Esophagus muscularis mucosa (tissue), 4 donors: ENCODE data around the gene GRIK4. TPM values are rescaled to one million over a fixed set of nuclear protein-coding genes. Genes with fewer than 3 reads are reported as not detected.

Experiments used
- DNase-seq: peaks from one replicate; pipeline ENCODE4 v3.0.0-alpha.2; 2017; ENCODE audit errors: extremely low spot score
- H3K27ac ChIP-seq, 4 donors: fragments of 200-600 bp; sonication (generic); replicated peaks in 1 of 4; 1 replicate in 3 of 4; 2 replicates in 1 of 4; pipeline ENCODE4 v1.5.1; 2016 to 2019; ENCODE audit warnings: mild to moderate bottlenecking in 1 of 4
- H3K27me3 ChIP-seq, 4 donors: fragments of 200-600 bp; sonication (generic); one replicate each; pipeline versions ENCODE4 v1.5.1 to v1.6.0; 2016 to 2019
- H3K36me3 ChIP-seq, 4 donors: fragments of 200-600 bp; sonication (generic); one replicate each; pipeline ENCODE4 v1.5.1; 2016 to 2019
- H3K4me1 ChIP-seq, 4 donors: fragments of 200-600 bp; sonication (generic); one replicate each; pipeline ENCODE4 v1.5.1; 2016 to 2019
- H3K4me3 ChIP-seq, 4 donors: fragments of 200-600 bp; sonication (generic); 1 replicate in 2 of 4; 2 replicates in 2 of 4; pipeline ENCODE4 v1.5.1; 2016 to 2019; ENCODE audit warnings: mild to moderate bottlenecking in 4 of 4, moderate library complexity in 1 of 4
- H3K9me3 ChIP-seq, 4 donors: fragments of 200-600 bp; sonication (generic); 1 replicate in 3 of 4; 2 replicates in 1 of 4; pipeline ENCODE4 v1.5.1; 2016 to 2019
- CTCF ChIP-seq, 3 experiments: fragments of 200-600 bp in 2 of 3; fragments of 450-650 bp in 1 of 3; sonication (generic) in 2 of 3; IDR thresholded peaks; one replicate each; pipeline ENCODE4 v1.5.1; 2017 to 2019; ENCODE audit warnings: antibody characterized with exemption in 3 of 3, mild to moderate bottlenecking in 2 of 3, moderate library complexity in 1 of 3
- EP300 ChIP-seq: sonication (generic); formaldehyde crosslinking; IDR thresholded peaks from one replicate; pipeline ENCODE4 v1.6.1; 2017; ENCODE audit warnings: antibody characterized with exemption
- POLR2A ChIP-seq: fragments of 450-650 bp; IDR thresholded peaks from one replicate; pipeline ENCODE4 v1.6.1; 2017; ENCODE audit warnings: antibody characterized with exemption, moderate library complexity, mild to moderate bottlenecking, low read depth
- POLR2AphosphoS5 ChIP-seq, 2 donors: sonication (generic); formaldehyde crosslinking; IDR thresholded peaks; one replicate each; pipeline ENCODE4 v1.6.1; 2017; ENCODE audit warnings: antibody characterized with exemption in 2 of 2
- WGBS: methylation state at CpG from one replicate; pipeline ENCODE4 v1.1.5; 2018; 5-methylcytosine and 5-hydroxymethylcytosine counted together
- intact Hi-C: fragments of 100-400 bp; cut with DNase I; formaldehyde crosslinking; loops from one replicate; pipeline ENCODE4 v1.15.1; 2023
- total RNA-seq, 4 donors: library from RNA; depleted of rRNA; stranded (reverse); fragments of >200 nt; gene quantifications; one replicate each; pipeline versions ENCODE4 v1.1.0 to v1.2.1, GENCODE V29; 2016

GRIK4 gene
- total RNA-seq, 4 donors from 2014 or later, result 0.13 to 0.83 (median 0.43) TPM

GRCh38 chr11:120564573-120565311 lies 53.2 kb downstream of the GRIK4 start:
- WGBS, result 0% methylated on average over 4 of the region's 75 CpGs
- Histone ChIP-seq H3K4me3 (peak overlapping the region; percentile 49 to 58 (median 51)), H3K27ac (no peak overlapping the region), H3K36me3 (no peaks in the 10 kb centered on the region), H3K9me3 (no peaks in the 10 kb centered on the region), H3K4me1 (peaks cover 19 to 32% (median 21%) of the 10 kb centered on the region in 4 donors), H3K27me3 (peaks cover 0 to 65% (median 16%) of the 10 kb centered on the region in 4 donors)
- TF ChIP-seq POLR2A (no peak), CTCF (IDR thresholded peaks at IDR 0.05) (no peak), POLR2AphosphoS5 (IDR thresholded peaks at IDR 0.05) (no peak), EP300 (no peak)
- DNase-seq, result no peak
- intact Hi-C loops, result no loop called here

GRCh38 chr11:120565466-120566155 lies 54.1 kb downstream of the GRIK4 start:
- TF ChIP-seq EP300, result no peak
- TF ChIP-seq POLR2A, result no peak
- no peak for TF ChIP-seq CTCF (IDR thresholded peaks at IDR 0.05)
- no peak for TF ChIP-seq POLR2AphosphoS5 (IDR thresholded peaks at IDR 0.05)
- WGBS, result 88% methylated on average over 14 of the region's 14 CpGs
- no peaks in the 10 kb centered on the region for H3K9me3 ChIP-seq
- H3K4me3 ChIP-seq, result peak overlapping the region in 2 of 4 donors; percentile 49 to 52
- intact Hi-C loops, result no loop called here
- H3K4me1 ChIP-seq, result peaks cover 19 to 32% (median 21%) of the 10 kb centered on the region in 4 donors
- H3K27ac ChIP-seq, result no peak overlapping the region
- peaks cover 0 to 72% (median 16%) of the 10 kb centered on the region in 4 donors for H3K27me3 ChIP-seq
- H3K36me3 ChIP-seq, result no peaks in the 10 kb centered on the region
- no peak for DNase-seq

GRCh38 chr11:120566176-120566575 lies 54.6 kb downstream of the GRIK4 start:
- Histone ChIP-seq H3K4me1 (peaks cover 19 to 32% (median 21%) of the 10 kb centered on the region in 4 donors), H3K27me3 (peaks cover 0 to 70% (median 16%) of the 10 kb centered on the region in 4 donors), H3K27ac (no peak overlapping the region), H3K9me3 (no peaks in the 10 kb centered on the region), H3K4me3 (no peak overlapping the region), H3K36me3 (no peaks in the 10 kb centered on the region)
- intact Hi-C loops, result no loop called here
- no peak for DNase-seq
- no peak for TF ChIP-seq CTCF (IDR thresholded peaks at IDR 0.05)
- TF ChIP-seq EP300, result no peak
- no peak for TF ChIP-seq POLR2AphosphoS5 (IDR thresholded peaks at IDR 0.05)
- TF ChIP-seq POLR2A, result no peak
- WGBS, result 86% methylated on average over 5 of the region's 5 CpGs

- 93% methylated on average over 8 of the region's 8 CpGs for WGBS
- intact Hi-C loops, result no loop called here
- H3K4me1 ChIP-seq, result peaks cover 15 to 22% (median 18%) of the 10 kb centered on the region in 4 donors
- H3K27ac ChIP-seq, result no peak overlapping the region
- H3K9me3 ChIP-seq, result no peaks in the 10 kb centered on the region
- DNase-seq, result no peak
- TF ChIP-seq EP300 (no peak), CTCF (IDR thresholded peaks at IDR 0.05) (no peak), POLR2A (no peak), POLR2AphosphoS5 (IDR thresholded peaks at IDR 0.05) (no peak)
- no peaks in the 10 kb centered on the region for H3K36me3 ChIP-seq
- H3K27me3 ChIP-seq, result peaks cover 0 to 75% (median 13%) of the 10 kb centered on the region in 4 donors
- H3K4me3 ChIP-seq, result no peak overlapping the region
Observed at GRCh38 chr11:120568572-120569307, 57.2 kb downstream of the GRIK4 start.
